GM15510 (cell line): ENCODE measurements around the gene ERICH6B.

Source experiments
- POLR2A ChIP-seq: IDR thresholded peaks from 3 replicates; pipeline ENCODE4 v1.6.1; 2011; ENCODE audit warnings: borderline replicate concordance; ENCODE audit not compliant: insufficient read length; ENCODE audit errors: extremely low read depth

ERICH6B gene

GRCh38 chr13:45529758-45530157, 85.8 kb downstream of the ERICH6B start:
- TF ChIP-seq POLR2A = no peak

GRCh38 chr13:45527699-45528462, 87.7 kb downstream of the ERICH6B start:
- no peak for TF ChIP-seq POLR2A

GRCh38 chr13:45522571-45522970, 93.0 kb downstream of the ERICH6B start:
- TF ChIP-seq POLR2A = no peak

- TF ChIP-seq POLR2A = no peak
These were observed 94.2 kb downstream of the ERICH6B start for GRCh38 chr13:45521297-45521696.

GRCh38 chr13:45519493-45519892, 96.0 kb downstream of the ERICH6B start:
- TF ChIP-seq POLR2A = no peak

GRCh38 chr13:45518525-45519245, 96.9 kb downstream of the ERICH6B start:
- no peak for TF ChIP-seq POLR2A

GRCh38 chr13:45516757-45517156, 98.8 kb downstream of the ERICH6B start:
- no peak for TF ChIP-seq POLR2A

GRCh38 chr13:45512098-45512496, 103.4 kb downstream of the ERICH6B start:
- TF ChIP-seq POLR2A = no peak

GRCh38 chr13:45511310-45512097, 104.0 kb downstream of the ERICH6B start:
- no peak for TF ChIP-seq POLR2A

GRCh38 chr13:45510672-45511071, 104.9 kb downstream of the ERICH6B start:
- no peak for TF ChIP-seq POLR2A

GRCh38 chr13:45508776-45509175, 106.8 kb downstream of the ERICH6B start:
- no peak for TF ChIP-seq POLR2A

- no peak for TF ChIP-seq POLR2A
These were observed 108.7 kb downstream of the ERICH6B start for GRCh38 chr13:45506811-45507210.

- no peak for TF ChIP-seq POLR2A
These were observed 111.9 kb downstream of the ERICH6B start for GRCh38 chr13:45503658-45504057.

- TF ChIP-seq POLR2A = no peak
These were observed 114.4 kb downstream of the ERICH6B start for GRCh38 chr13:45501175-45501526.

GRCh38 chr13:45500492-45501174, 114.9 kb downstream of the ERICH6B start:
- no peak for TF ChIP-seq POLR2A
